A673 (cell line): ENCODE data around the gene CEP41. TPM values are rescaled to one million over a fixed set of nuclear protein-coding genes. Genes with fewer than 3 reads are reported as not detected.

Experiments
- BruUV-seq: library from RNA; stranded (reverse); fragments of 400-500 nt; replicated peaks from 2 replicates; lab custom pipeline; 2021; lab: Mats Ljungman, UMichigan
- CTCF ChIA-PET: fragments of 300-600 bp; sonication (Branson Sonifier 250); formaldehyde crosslinking; loops from one replicate; lab custom pipeline; 2022; ENCODE audit warnings: antibody characterized with exemption; lab: Charles Lee
- POLR2A ChIA-PET: fragments of 300-600 bp; sonication (Branson Sonifier 250); formaldehyde crosslinking; loops from one replicate; lab custom pipeline; 2022; ENCODE audit warnings: antibody characterized with exemption; ENCODE audit not compliant: low non-redundant PET; lab: Charles Lee
- DNase-seq: peaks from one replicate; pipeline ENCODE4 v3.0.0-alpha.2; 2015; ENCODE audit warnings: low spot score
- H3K27ac ChIP-seq: fragments of 200-600 bp; sonication (generic); 2 replicates; pipeline ENCODE4 v1.5.1; 2016; ENCODE audit warnings: mixed run types, low read depth, mild to moderate bottlenecking, mixed read lengths, antibody characterized with exemption, low read length; ENCODE audit not compliant: poor library complexity, severe bottlenecking
- H3K27me3 ChIP-seq: fragments of 200-600 bp; sonication (generic); replicated peaks from 2 replicates; pipeline ENCODE4 v1.6.1; 2017; ENCODE audit warnings: mixed run types, low read depth, mild to moderate bottlenecking, mixed read lengths, antibody characterized with exemption, low read length; ENCODE audit not compliant: insufficient read depth, poor library complexity
- H3K36me3 ChIP-seq: fragments of 200-600 bp; sonication (generic); 2 replicates; pipeline ENCODE4 v1.6.1; 2016; ENCODE audit warnings: mixed run types, mild to moderate bottlenecking, mixed read lengths, antibody characterized with exemption, low read length; ENCODE audit not compliant: insufficient read depth, poor library complexity, severe bottlenecking
- H3K4me1 ChIP-seq: fragments of 200-600 bp; sonication (generic); 2 replicates; pipeline ENCODE4 v1.6.1; 2017; ENCODE audit warnings: mixed run types, mild to moderate bottlenecking, mixed read lengths, antibody characterized with exemption, low read length; ENCODE audit not compliant: insufficient read depth, poor library complexity, severe bottlenecking
- H3K4me3 ChIP-seq: fragments of 200-600 bp; sonication (generic); 2 replicates; pipeline ENCODE4 v1.5.1; 2016; ENCODE audit warnings: low read depth, mixed run types, mild to moderate bottlenecking, mixed read lengths, low read length; ENCODE audit not compliant: poor library complexity, severe bottlenecking
- H3K9me3 ChIP-seq: fragments of 200-600 bp; sonication (generic); 2 replicates; pipeline ENCODE4 v1.6.1; 2016; ENCODE audit warnings: mixed run types, low read depth, mild to moderate bottlenecking, mixed read lengths, antibody characterized with exemption, low read length; ENCODE audit not compliant: poor library complexity, severe bottlenecking
- EZH2 ChIP-seq: fragments of 200-600 bp; sonication (generic); IDR thresholded peaks from 2 replicates; pipeline ENCODE4 v1.6.1; 2017; ENCODE audit warnings: borderline replicate concordance, low read depth, mild to moderate bottlenecking, mixed read lengths, antibody characterized with exemption, low read length; ENCODE audit not compliant: poor library complexity, severe bottlenecking
- intact Hi-C: fragments of 100-400 bp; cut with micrococcal nuclease; formaldehyde crosslinking; loops from one replicate; pipeline ENCODE4 v1.10.0; 2022; ENCODE audit not compliant: unreplicated experiment
- total RNA-seq: library from RNA; stranded (reverse); gene quantifications from 2 replicates; pipeline ENCODE4 v1.2.3, GENCODE V29; 2021
- TF ChIP-seq, protein P1 (sequence below): fragments of 300-800, 200-600 bp; sonication (generic); conservative IDR thresholded peaks from 2 replicates; pipeline ENCODE4 v1.5.1; 2017; ENCODE audit warnings: low read depth, mild to moderate bottlenecking, antibody characterized with exemption, low read length, moderate library complexity, mixed read lengths

Gene CEP41
- total RNA-seq, 1 experiment from 2014 or later, result 25.7 TPM

DNA sequence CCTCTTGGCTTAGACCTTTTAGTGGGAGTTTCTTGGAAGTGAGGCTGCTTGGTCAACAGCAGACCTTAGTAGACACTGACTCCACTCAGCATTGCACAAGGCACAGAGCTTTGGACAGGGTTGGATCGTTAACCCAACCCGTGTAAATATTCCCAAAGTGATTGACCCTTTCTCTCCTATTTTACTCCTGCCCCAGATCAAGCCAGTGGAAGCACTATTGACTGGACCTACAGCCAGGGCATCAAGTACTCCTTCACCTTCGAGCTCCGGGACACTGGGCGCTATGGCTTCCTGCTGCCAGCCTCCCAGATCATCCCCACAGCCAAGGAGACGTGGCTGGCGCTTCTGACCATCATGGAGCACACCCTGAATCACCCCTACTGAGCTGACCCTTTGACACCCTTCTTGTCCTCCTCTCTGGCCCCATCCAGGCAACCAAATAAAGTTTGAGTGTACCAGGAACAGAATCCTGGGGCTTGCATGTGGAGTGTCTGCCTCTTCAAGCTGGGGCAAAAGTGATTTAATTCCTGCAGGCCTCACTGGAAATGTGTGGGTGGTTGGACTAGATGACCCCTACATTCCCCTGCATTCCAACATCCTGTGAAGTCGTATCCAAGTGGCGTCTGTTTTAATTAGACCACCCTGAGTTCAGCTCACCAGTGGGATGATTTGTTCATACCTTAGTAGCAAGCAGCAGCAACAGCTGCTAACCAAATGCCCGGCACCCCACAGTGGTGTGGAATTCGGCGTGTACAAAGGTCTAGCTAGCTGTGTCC lies 53.0 kb downstream of the CEP41 start:
- Histone ChIP-seq H3K27me3 (no peaks in the 10 kb centered on the region), H3K4me1 (peaks cover 3% of the 10 kb centered on the region), H3K27ac (no peak overlapping the region), H3K9me3 (no peaks in the 10 kb centered on the region), H3K36me3 (no peaks in the 10 kb centered on the region), H3K4me3 (no peak overlapping the region)
- intact Hi-C loops, result no loop called here
- TF ChIP-seq EZH2, result no peak
- TF ChIP-seq, protein P1, sequence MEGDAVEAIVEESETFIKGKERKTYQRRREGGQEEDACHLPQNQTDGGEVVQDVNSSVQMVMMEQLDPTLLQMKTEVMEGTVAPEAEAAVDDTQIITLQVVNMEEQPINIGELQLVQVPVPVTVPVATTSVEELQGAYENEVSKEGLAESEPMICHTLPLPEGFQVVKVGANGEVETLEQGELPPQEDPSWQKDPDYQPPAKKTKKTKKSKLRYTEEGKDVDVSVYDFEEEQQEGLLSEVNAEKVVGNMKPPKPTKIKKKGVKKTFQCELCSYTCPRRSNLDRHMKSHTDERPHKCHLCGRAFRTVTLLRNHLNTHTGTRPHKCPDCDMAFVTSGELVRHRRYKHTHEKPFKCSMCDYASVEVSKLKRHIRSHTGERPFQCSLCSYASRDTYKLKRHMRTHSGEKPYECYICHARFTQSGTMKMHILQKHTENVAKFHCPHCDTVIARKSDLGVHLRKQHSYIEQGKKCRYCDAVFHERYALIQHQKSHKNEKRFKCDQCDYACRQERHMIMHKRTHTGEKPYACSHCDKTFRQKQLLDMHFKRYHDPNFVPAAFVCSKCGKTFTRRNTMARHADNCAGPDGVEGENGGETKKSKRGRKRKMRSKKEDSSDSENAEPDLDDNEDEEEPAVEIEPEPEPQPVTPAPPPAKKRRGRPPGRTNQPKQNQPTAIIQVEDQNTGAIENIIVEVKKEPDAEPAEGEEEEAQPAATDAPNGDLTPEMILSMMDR, result no peak
- ChIA-PET CTCF (no interaction called here), POLR2A (no interaction called here)
- no peak for DNase-seq
- no TSS peak for BruUV-seq

DNA sequence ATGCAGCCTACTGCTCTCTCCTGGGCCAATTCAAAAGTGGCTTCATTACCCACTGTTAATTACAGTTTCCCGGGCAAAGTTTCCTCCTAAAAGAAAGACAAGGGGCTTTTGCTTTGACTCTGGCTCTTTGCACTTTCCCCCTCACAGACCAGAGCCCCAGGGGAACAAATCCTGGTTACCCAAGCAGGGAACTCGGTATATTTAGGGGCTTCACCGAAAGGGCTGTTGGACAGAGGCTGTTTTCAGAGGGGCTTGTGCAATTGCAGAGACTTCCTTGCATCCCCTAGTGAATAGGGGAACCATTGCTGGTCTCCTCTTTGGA lies 53.5 kb downstream of the CEP41 start:
- ChIA-PET POLR2A (no interaction called here), CTCF (no interaction called here)
- intact Hi-C loops, result no loop called here
- Histone ChIP-seq H3K27ac (no peak overlapping the region), H3K36me3 (no peaks in the 10 kb centered on the region), H3K4me1 (no peaks in the 10 kb centered on the region), H3K27me3 (no peaks in the 10 kb centered on the region), H3K4me3 (no peak overlapping the region), H3K9me3 (no peaks in the 10 kb centered on the region)
- TF ChIP-seq, protein P1, result no peak
- TF ChIP-seq EZH2, result no peak
- DNase-seq, result no peak
- BruUV-seq, result no TSS peak

DNA sequence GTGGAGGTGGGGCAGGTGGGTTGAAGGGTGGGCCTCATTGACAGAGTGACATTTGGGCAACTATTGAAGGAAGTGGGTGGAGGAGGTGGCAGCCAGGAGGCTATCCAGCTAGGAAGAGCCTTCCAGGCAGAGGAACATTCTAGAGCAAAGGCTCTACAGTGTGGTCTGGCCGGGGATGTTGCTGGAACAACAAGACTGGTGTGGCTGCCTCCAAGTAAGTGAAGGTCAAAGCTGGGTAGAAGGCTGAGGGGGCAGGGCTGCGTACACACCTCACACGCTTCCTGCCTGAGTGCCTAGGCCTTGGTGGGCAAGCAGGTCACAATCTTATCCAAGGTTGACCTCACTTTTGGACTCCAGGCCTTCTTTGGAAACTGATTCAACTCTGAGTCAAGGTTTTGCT lies 53.9 kb downstream of the CEP41 start:
- CTCF ChIA-PET, result no interaction called here
- DNase-seq, result no peak
- no peak overlapping the region for H3K27ac ChIP-seq
- TF ChIP-seq EZH2, result no peak
- TF ChIP-seq, protein P1, result no peak
- POLR2A ChIA-PET, result no interaction called here
- intact Hi-C loops, result no loop called here
- H3K9me3 ChIP-seq, result no peaks in the 10 kb centered on the region
- H3K4me1 ChIP-seq, result no peaks in the 10 kb centered on the region
- H3K36me3 ChIP-seq, result no peaks in the 10 kb centered on the region
- H3K4me3 ChIP-seq, result no peak overlapping the region
- BruUV-seq, result no TSS peak
- no peaks in the 10 kb centered on the region for H3K27me3 ChIP-seq
